Measurements from ENCODE around the gene NRIP1.

GRCh38 chr21:15097580-15097979 lies 32.8 kb upstream of the NRIP1 start:
- no peak for TF ChIP-seq CTCF (conservative IDR thresholded peaks at IDR 0.05; ENCODE audit: low read depth, low read length)
- no peak for TF ChIP-seq EZH2 (IDR thresholded peaks at IDR 0.05; ENCODE audit: borderline replicate concordance, low read depth, low read length, poor library complexity, severe bottlenecking)
